ENCODE results near the gene PDE3A. TPM values are rescaled to one million over a fixed set of nuclear protein-coding genes. Genes with fewer than 3 reads are reported as not detected.
"Not testable (repeated sequence)": the region's sequence is repeated elsewhere in the genome, so short reads cannot be mapped to it uniquely, and the experiment has no call there.

PDE3A gene
- total RNA-seq, 2 experiments from 2014 or later, result not detected

DNA sequence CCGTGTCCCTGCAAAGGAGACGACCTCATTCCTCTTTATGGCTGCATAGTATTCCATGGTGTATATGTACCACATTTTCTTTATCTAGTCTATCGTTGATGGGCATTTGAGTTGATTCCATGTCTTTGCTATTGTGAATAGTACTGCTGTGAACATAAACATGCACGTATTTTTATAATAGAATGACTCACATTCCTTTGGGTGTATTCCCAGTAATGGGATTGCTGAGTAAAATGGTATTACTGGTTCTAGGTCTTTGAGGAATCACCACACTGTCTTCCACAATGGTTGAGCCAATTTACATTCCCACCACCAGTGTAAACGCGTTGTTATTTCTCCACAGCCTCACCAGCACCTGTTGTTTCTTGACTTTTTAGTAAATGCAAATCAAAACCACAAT, 16.5 kb downstream of the PDE3A start:
- H3K27ac Mint-ChIP-seq; DNase-seq; CTCF ChIA-PET; POLR2A ChIA-PET; H3K4me1 Mint-ChIP-seq; H3K36me3 Mint-ChIP-seq (ENCODE audit: low read depth); H3K9me3 Mint-ChIP-seq; H3K4me3 Mint-ChIP-seq; H3K27me3 Mint-ChIP-seq: not testable (repeated sequence)

DNA sequence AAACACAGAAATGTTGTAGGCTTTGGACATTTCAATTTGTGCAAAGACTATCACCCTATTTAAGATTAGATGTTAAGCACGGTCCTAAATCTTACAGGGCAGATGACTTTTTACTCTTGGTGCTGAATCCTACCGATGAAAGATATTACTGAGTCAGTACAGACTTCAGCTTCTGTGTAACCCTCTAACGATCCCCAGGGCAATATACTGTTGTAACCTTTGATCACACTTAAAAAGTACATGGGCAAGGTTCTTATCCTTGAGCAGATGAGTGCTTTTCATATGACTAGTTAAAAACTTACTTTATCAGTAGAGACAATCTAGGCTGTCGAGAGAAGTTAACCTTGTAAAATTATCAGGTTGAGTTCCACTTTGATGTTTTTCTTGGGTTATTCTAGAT, 22.5 kb downstream of the PDE3A start:
- H3K27me3 Mint-ChIP-seq, result no peaks in the 10 kb centered on the region
- no peak overlapping the region for H3K4me3 Mint-ChIP-seq
- POLR2A ChIA-PET, result no interaction called here
- H3K4me1 Mint-ChIP-seq, result no peaks in the 10 kb centered on the region
- no peaks in the 10 kb centered on the region for H3K36me3 Mint-ChIP-seq (ENCODE audit: low read depth)
- H3K9me3 Mint-ChIP-seq, result no peaks in the 10 kb centered on the region
- CTCF ChIA-PET, result no interaction called here
- no peak for DNase-seq
- no peak overlapping the region for H3K27ac Mint-ChIP-seq

DNA sequence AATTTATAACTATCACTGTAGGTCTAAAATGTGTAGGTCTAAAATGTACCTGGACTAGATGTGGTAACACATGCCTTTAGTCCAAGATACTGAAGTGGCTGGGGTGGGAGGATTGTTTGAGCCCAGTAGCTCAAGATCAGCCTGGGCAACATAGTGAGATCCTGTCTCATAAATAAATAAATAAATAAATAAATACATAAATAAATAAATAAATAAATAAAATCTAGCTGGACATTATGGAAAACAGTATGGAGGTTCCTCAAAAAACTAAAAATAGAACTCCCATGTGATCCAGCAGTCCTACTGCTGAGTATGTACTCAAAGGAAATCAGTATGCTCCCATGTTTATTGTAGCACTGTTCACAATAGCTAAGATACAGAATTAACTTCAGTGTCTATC, 24.0 kb downstream of the PDE3A start:
- Mint-ChIP-seq H3K4me1 (no peaks in the 10 kb centered on the region), H3K4me3 (no peak overlapping the region), H3K27ac (no peak overlapping the region), H3K9me3 (no peaks in the 10 kb centered on the region), H3K36me3 (ENCODE audit: low read depth) (no peaks in the 10 kb centered on the region), H3K27me3 (no peaks in the 10 kb centered on the region)
- no peak for DNase-seq
- POLR2A ChIA-PET, result no interaction called here
- CTCF ChIA-PET, result no interaction called here

DNA sequence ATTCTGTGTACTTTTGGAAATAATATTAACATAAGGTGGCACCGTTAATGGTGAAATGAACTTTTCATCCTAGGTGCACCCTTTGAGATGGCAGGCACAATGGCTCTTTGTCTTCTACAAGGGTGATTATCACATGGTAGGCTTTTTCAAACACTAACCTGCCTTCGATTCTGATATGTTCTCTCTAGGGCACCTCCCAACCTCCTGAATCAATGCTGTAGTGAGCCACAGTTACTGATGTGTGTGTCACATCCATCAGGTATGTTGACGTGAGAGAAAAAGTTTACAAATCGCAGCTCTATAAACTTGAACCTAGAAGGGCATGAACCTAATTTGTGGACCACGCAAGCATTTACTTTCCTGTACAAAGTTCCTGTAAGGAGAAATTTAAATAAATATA, 25.4 kb downstream of the PDE3A start:
- Mint-ChIP-seq H3K27me3 (no peaks in the 10 kb centered on the region), H3K4me1 (peaks cover 2% of the 10 kb centered on the region), H3K9me3 (no peaks in the 10 kb centered on the region), H3K4me3 (no peak overlapping the region), H3K27ac (no peak overlapping the region), H3K36me3 (ENCODE audit: low read depth) (no peaks in the 10 kb centered on the region)
- POLR2A ChIA-PET, result no interaction called here
- CTCF ChIA-PET, result no interaction called here
- DNase-seq, result no peak

DNA sequence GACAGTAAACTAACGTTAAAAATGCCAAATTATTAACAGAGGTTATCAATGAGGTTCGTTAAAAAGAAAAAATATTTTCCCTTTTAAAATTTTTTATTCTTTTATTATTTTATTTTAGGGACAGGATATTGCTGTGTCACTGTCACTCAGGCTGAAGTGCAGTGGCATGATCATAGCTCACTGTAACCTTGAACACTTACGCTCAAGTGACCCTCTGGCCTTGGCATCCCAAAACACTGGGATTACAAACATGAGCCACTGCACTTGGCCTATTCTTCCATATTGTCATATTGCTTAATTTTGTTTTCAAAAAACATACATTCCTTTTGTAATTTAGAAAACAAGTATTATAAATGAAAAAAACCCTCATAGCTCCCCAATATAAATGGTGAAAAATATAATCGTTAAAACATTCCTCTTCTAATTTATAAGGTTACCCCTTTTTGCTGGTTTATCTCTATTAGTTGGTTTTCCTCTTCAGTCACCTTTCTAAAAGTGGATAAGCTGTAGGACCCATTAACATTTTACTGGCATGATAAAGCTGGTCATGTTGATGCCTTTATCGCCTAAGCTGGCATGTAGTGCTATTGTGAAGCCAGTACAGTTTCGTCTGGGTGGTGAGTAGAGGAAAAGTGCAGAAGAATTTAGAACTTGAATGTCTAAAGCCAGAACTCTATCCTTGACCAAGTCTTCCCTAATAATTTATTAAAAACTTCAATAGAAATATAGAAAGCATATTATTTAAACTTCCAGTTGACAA, 27.6 kb downstream of the PDE3A start:
- POLR2A ChIA-PET, result no interaction called here

GRCh38 chr12:20398686-20399085, 30.3 kb downstream of the PDE3A start:
- ChIA-PET POLR2A (no interaction called here), CTCF (no interaction called here)
- H3K4me3 Mint-ChIP-seq, result no peak overlapping the region
- DNase-seq, result no peak
- no peaks in the 10 kb centered on the region for H3K36me3 Mint-ChIP-seq (ENCODE audit: low read depth)
- no peak overlapping the region for H3K27ac Mint-ChIP-seq
- no peaks in the 10 kb centered on the region for H3K27me3 Mint-ChIP-seq
- H3K9me3 Mint-ChIP-seq, result no peaks in the 10 kb centered on the region
- H3K4me1 Mint-ChIP-seq, result peaks cover 6% of the 10 kb centered on the region

More for the DNA sequence above, 27.6 kb downstream of the PDE3A start:
- Mint-ChIP-seq H3K9me3 (no peaks in the 10 kb centered on the region), H3K36me3 (ENCODE audit: low read depth) (no peaks in the 10 kb centered on the region), H3K4me1 (peaks cover 6% of the 10 kb centered on the region), H3K27me3 (no peaks in the 10 kb centered on the region), H3K4me3 (no peak overlapping the region), H3K27ac (no peak overlapping the region)
- DNase-seq, result no peak
- CTCF ChIA-PET, result interaction anchor here (0.6 kb wide), 1 partner anchor 1302 kb away, joined by 4 read pairs; no protein-coding TSS in a partner anchor

DNA sequence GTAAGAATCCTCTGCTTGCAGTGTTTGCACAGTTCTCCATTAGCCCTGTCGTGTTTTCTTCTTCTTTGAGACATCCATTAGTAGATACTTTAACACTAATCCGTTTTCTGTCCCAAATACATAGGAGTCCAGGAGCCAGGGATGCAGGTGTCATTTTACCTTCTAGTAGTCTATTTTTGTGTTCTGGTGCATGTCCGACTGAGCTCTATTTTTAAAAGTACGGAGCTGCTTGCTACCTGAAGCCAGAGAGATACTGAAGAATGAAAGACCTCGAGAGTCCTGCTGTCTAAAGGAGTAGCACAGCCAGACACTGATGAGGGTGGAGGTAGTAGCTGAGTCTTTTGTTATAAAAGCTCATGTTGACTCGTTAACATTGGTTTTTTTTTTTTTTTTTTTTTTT, 31.7 kb downstream of the PDE3A start:
- Mint-ChIP-seq H3K27me3 (no peaks in the 10 kb centered on the region), H3K27ac (no peak overlapping the region), H3K4me3 (no peak overlapping the region), H3K9me3 (no peaks in the 10 kb centered on the region), H3K4me1 (peaks cover 6% of the 10 kb centered on the region), H3K36me3 (ENCODE audit: low read depth) (no peaks in the 10 kb centered on the region)
- ChIA-PET POLR2A (no interaction called here), CTCF (no interaction called here)
- DNase-seq, result no peak

- Mint-ChIP-seq H3K27ac (no peak overlapping the region), H3K27me3 (no peaks in the 10 kb centered on the region), H3K4me3 (no peak overlapping the region), H3K9me3 (peaks cover 1% of the 10 kb centered on the region), H3K36me3 (ENCODE audit: low read depth) (no peaks in the 10 kb centered on the region), H3K4me1 (peaks cover 4% of the 10 kb centered on the region)
- no peak for DNase-seq
- ChIA-PET POLR2A (no interaction called here), CTCF (no interaction called here)
These were observed 34.9 kb downstream of the PDE3A start for GRCh38 chr12:20403230-20403629.

- Mint-ChIP-seq H3K9me3 (peaks cover 1% of the 10 kb centered on the region), H3K4me1 (no peaks in the 10 kb centered on the region), H3K4me3 (no peak overlapping the region), H3K27ac (no peak overlapping the region), H3K36me3 (ENCODE audit: low read depth) (no peaks in the 10 kb centered on the region), H3K27me3 (no peaks in the 10 kb centered on the region)
- CTCF ChIA-PET, result no interaction called here
- POLR2A ChIA-PET, result no interaction called here
- DNase-seq, result no peak
These were observed 36.4 kb downstream of the PDE3A start for GRCh38 chr12:20404576-20405346.

- H3K27ac Mint-ChIP-seq, result no peak overlapping the region
- H3K4me3 Mint-ChIP-seq, result no peak overlapping the region
- no peaks in the 10 kb centered on the region for H3K36me3 Mint-ChIP-seq (ENCODE audit: low read depth)
- no peaks in the 10 kb centered on the region for H3K27me3 Mint-ChIP-seq
- no peaks in the 10 kb centered on the region for H3K4me1 Mint-ChIP-seq
- ChIA-PET CTCF (no interaction called here), POLR2A (no interaction called here)
- H3K9me3 Mint-ChIP-seq, result peaks cover 1% of the 10 kb centered on the region
- no peak for DNase-seq
These were observed 41.5 kb downstream of the PDE3A start for GRCh38 chr12:20409607-20410377.

GRCh38 chr12:20410734-20411133, 42.4 kb downstream of the PDE3A start:
- ChIA-PET POLR2A (no interaction called here), CTCF (no interaction called here)
- Mint-ChIP-seq H3K4me3 (no peak overlapping the region), H3K27ac (no peak overlapping the region), H3K36me3 (ENCODE audit: low read depth) (no peaks in the 10 kb centered on the region), H3K9me3 (peaks cover 1% of the 10 kb centered on the region), H3K4me1 (no peaks in the 10 kb centered on the region), H3K27me3 (no peaks in the 10 kb centered on the region)
- no peak for DNase-seq

GRCh38 chr12:20411345-20411744, 43.0 kb downstream of the PDE3A start:
- POLR2A ChIA-PET, result no interaction called here
- CTCF ChIA-PET, result no interaction called here
- no peak overlapping the region for H3K27ac Mint-ChIP-seq
- no peaks in the 10 kb centered on the region for H3K4me1 Mint-ChIP-seq
- H3K36me3 Mint-ChIP-seq (ENCODE audit: low read depth), result no peaks in the 10 kb centered on the region
- H3K4me3 Mint-ChIP-seq, result no peak overlapping the region
- no peak for DNase-seq
- no peaks in the 10 kb centered on the region for H3K27me3 Mint-ChIP-seq
- peaks cover 1% of the 10 kb centered on the region for H3K9me3 Mint-ChIP-seq

GRCh38 chr12:20415028-20415427, 46.7 kb downstream of the PDE3A start:
- CTCF ChIA-PET, result no interaction called here
- POLR2A ChIA-PET, result no interaction called here

More at GRCh38 chr12:20415028-20415427, 46.7 kb downstream of the PDE3A start:
- H3K9me3 Mint-ChIP-seq, result no peaks in the 10 kb centered on the region
- no peaks in the 10 kb centered on the region for H3K4me1 Mint-ChIP-seq
- H3K27me3 Mint-ChIP-seq, result no peaks in the 10 kb centered on the region
- H3K27ac Mint-ChIP-seq, result no peak overlapping the region
- no peak overlapping the region for H3K4me3 Mint-ChIP-seq
- no peak for DNase-seq
- no peaks in the 10 kb centered on the region for H3K36me3 Mint-ChIP-seq (ENCODE audit: low read depth)
